Omental fat pad (tissue), 4 donors: ENCODE measurements around the gene CCL2. TPM values are rescaled to one million over a fixed set of nuclear protein-coding genes. Genes with fewer than 3 reads are reported as not detected.
A peak's percentile ranks its signal among the peaks of the same experiment; 100 is the strongest.

Experiments used
- ATAC-seq: fragments of 150-250 bp; one replicate; pipeline ENCODE4 v1.9.1; 2016; ENCODE audit warnings: mild to moderate bottlenecking, moderate library complexity; ENCODE audit not compliant: low FRiP score
- DNase-seq: peaks from one replicate; pipeline ENCODE4 v3.0.0-alpha.2; 2019; ENCODE audit warnings: low spot score
- CTCF ChIP-seq, 3 donors: fragments of 450-650 bp; IDR thresholded peaks; one replicate each; pipeline ENCODE4 v1.5.1; 2016 to 2017; ENCODE audit warnings: antibody characterized with exemption in 3 of 3, mild to moderate bottlenecking in 3 of 3, moderate library complexity in 2 of 3
- total RNA-seq, 4 donors: library from RNA; depleted of rRNA; stranded (reverse); fragments of >200 nt; gene quantifications; one replicate each; pipeline ENCODE4 v1.1.0, GENCODE V29; 2016

CCL2 gene
- total RNA-seq, 4 donors from 2014 or later, result 39.8 to 556 (median 227) TPM

GRCh38 chr17:34220045-34220751, 34.9 kb upstream of the CCL2 start:
- DNase-seq, result no peak
- peak; percentile 28 for ATAC-seq
- no peak for TF ChIP-seq CTCF (IDR thresholded peaks at IDR 0.05)

- ATAC-seq (peak; percentile 48), DNase-seq (no peak)
- TF ChIP-seq CTCF (IDR thresholded peaks at IDR 0.05), result no peak
Measured at GRCh38 chr17:34220752-34221395, 34.2 kb upstream of the CCL2 start.

GRCh38 chr17:34221411-34221810, 33.7 kb upstream of the CCL2 start:
- ATAC-seq (no peak), DNase-seq (no peak)
- no peak for TF ChIP-seq CTCF (IDR thresholded peaks at IDR 0.05)

- DNase-seq, result no peak
- ATAC-seq, result no peak
- no peak for TF ChIP-seq CTCF (IDR thresholded peaks at IDR 0.05)
Measured at GRCh38 chr17:34222722-34223497, 32.2 kb upstream of the CCL2 start.

GRCh38 chr17:34225046-34225445, 30.0 kb upstream of the CCL2 start:
- ATAC-seq (no peak), DNase-seq (no peak)
- no peak for TF ChIP-seq CTCF (IDR thresholded peaks at IDR 0.05)

GRCh38 chr17:34226011-34226743, 28.9 kb upstream of the CCL2 start:
- DNase-seq (no peak), ATAC-seq (no peak)
- no peak for TF ChIP-seq CTCF (IDR thresholded peaks at IDR 0.05)
